ENCODE data around the gene TMEM198.

- TF ChIP-seq, protein P1, sequence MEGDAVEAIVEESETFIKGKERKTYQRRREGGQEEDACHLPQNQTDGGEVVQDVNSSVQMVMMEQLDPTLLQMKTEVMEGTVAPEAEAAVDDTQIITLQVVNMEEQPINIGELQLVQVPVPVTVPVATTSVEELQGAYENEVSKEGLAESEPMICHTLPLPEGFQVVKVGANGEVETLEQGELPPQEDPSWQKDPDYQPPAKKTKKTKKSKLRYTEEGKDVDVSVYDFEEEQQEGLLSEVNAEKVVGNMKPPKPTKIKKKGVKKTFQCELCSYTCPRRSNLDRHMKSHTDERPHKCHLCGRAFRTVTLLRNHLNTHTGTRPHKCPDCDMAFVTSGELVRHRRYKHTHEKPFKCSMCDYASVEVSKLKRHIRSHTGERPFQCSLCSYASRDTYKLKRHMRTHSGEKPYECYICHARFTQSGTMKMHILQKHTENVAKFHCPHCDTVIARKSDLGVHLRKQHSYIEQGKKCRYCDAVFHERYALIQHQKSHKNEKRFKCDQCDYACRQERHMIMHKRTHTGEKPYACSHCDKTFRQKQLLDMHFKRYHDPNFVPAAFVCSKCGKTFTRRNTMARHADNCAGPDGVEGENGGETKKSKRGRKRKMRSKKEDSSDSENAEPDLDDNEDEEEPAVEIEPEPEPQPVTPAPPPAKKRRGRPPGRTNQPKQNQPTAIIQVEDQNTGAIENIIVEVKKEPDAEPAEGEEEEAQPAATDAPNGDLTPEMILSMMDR (IDR thresholded peaks at IDR 0.05; ENCODE audit: low read depth, low read length, missing input control), result no peak
- no peak for TF ChIP-seq FOXA1 (IDR thresholded peaks at IDR 0.05)
- no peak for TF ChIP-seq YY1 (IDR thresholded peaks at IDR 0.05)
- no peak for TF ChIP-seq FOXA2 (IDR thresholded peaks at IDR 0.05)
- no peak for TF ChIP-seq SP1 (IDR thresholded peaks at IDR 0.05)
- no peak for TF ChIP-seq TAF1 (conservative IDR thresholded peaks at IDR 0.05)
These were observed 11.5 kb upstream of the TMEM198 start for GRCh38 chr2:219532378-219532649.
